ENCODE results near the gene ACAD11.
"Not testable (repeated sequence)": the region's sequence is repeated elsewhere in the genome, so short reads cannot be mapped to it uniquely, and the experiment has no call there.

ACAD11 gene

GRCh38 chr3:132616780-132617179 lies 42.8 kb downstream of the ACAD11 start:
- TF ChIP-seq TCF4 (CRISPR knock-in tag; IDR thresholded peaks at IDR 0.05; ENCODE audit: borderline replicate concordance) (peak; percentile 27; the same call in 1 of the 2 replicates), ISL1 (CRISPR knock-in tag; IDR thresholded peaks at IDR 0.05) (peak; percentile 59; the same call in 1 of the 2 replicates), TOX (CRISPR knock-in tag; IDR thresholded peaks at IDR 0.05; ENCODE audit: borderline replicate concordance) (no peak), RARB (CRISPR knock-in tag; IDR thresholded peaks at IDR 0.05) (no peak)
- no peak for ATAC-seq

- TF ChIP-seq TCF4 (CRISPR knock-in tag; IDR thresholded peaks at IDR 0.05; ENCODE audit: borderline replicate concordance) (no peak), ZC3H10 (CRISPR knock-in tag; IDR thresholded peaks at IDR 0.05) (no peak), PATZ1 (CRISPR knock-in tag; IDR thresholded peaks at IDR 0.05; ENCODE audit: borderline replicate concordance) (no peak), TOX (CRISPR knock-in tag; IDR thresholded peaks at IDR 0.05; ENCODE audit: borderline replicate concordance) (no peak), SNAI2 (CRISPR knock-in tag; IDR thresholded peaks at IDR 0.05) (no peak), ZFP30 (CRISPR knock-in tag; IDR thresholded peaks at IDR 0.05) (no peak), BACH2 (CRISPR knock-in tag; IDR thresholded peaks at IDR 0.05; ENCODE audit: borderline replicate concordance) (no peak)
- TF ChIP-seq, protein P1, sequence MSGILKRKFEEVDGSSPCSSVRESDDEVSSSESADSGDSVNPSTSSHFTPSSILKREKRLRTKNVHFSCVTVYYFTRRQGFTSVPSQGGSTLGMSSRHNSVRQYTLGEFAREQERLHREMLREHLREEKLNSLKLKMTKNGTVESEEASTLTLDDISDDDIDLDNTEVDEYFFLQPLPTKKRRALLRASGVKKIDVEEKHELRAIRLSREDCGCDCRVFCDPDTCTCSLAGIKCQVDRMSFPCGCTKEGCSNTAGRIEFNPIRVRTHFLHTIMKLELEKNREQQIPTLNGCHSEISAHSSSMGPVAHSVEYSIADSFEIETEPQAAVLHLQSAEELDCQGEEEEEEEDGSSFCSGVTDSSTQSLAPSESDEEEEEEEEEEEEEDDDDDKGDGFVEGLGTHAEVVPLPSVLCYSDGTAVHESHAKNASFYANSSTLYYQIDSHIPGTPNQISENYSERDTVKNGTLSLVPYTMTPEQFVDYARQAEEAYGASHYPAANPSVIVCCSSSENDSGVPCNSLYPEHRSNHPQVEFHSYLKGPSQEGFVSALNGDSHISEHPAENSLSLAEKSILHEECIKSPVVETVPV (CRISPR knock-in tag; IDR thresholded peaks at IDR 0.05), result no peak
- no peak for ATAC-seq
These were observed 43.7 kb downstream of the ACAD11 start for GRCh38 chr3:132615881-132616280.

DNA sequence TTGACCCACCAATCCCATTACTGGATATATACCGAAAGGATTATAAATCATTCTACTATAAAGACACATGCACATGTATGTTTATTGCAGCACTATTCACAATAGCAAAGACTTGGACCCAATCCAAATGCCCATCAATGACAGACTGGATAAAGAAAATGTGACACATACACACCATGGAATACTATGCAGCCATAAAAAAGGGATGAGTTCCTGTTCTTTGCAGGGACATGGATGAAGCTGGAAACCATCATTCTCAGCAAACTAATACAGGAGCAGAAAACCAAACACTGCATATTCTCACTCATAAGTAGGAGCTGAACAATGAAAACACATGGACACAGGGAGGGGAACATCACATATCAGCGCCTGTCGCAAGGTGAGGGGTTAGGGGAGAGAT lies 44.3 kb downstream of the ACAD11 start:
- ATAC-seq, result not testable (repeated sequence)

DNA sequence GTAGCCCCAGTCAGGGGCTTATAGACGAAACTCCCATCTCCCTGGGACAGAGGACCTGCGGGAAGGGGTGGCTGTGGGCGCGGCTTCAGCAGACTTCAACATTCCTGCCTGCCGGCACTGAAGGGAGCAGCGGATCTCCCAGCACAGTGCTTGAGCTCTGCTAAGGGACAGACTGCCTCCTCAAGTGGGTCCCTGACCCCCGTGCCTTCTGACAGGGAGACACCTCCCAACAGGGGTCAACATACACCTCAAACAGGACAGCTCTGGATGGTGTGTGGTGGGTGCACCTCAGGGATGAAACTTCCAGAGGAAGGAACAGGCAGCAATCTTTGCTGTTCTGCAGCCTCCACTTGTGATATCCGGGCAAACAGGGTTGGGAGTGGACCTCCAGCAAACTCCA lies 53.0 kb downstream of the ACAD11 start:
- not testable (repeated sequence) for ATAC-seq

GRCh38 chr3:132606085-132606484 lies 53.5 kb downstream of the ACAD11 start:
- TF ChIP-seq ISL1 (CRISPR knock-in tag; IDR thresholded peaks at IDR 0.05) (peak; percentile 75), ZNF565 (CRISPR knock-in tag; conservative IDR thresholded peaks at IDR 0.05; ENCODE audit: low read depth) (no peak)
- ATAC-seq, result peak; percentile 86

GRCh38 chr3:132605374-132605792 lies 54.2 kb downstream of the ACAD11 start:
- ATAC-seq, result peak; percentile 84
- peak; percentile 54; the same call in 1 of the 2 replicates for TF ChIP-seq ZC3H10 (CRISPR knock-in tag; IDR thresholded peaks at IDR 0.05)
- TF ChIP-seq TOX (CRISPR knock-in tag; IDR thresholded peaks at IDR 0.05; ENCODE audit: borderline replicate concordance), result peak; percentile 81; the same call in 1 of the 2 replicates
- TF ChIP-seq ZFP3 (CRISPR knock-in tag; IDR thresholded peaks at IDR 0.05), result no peak
- no peak for TF ChIP-seq PATZ1 (CRISPR knock-in tag; IDR thresholded peaks at IDR 0.05; ENCODE audit: borderline replicate concordance)
- no peak for TF ChIP-seq ZFP30 (CRISPR knock-in tag; IDR thresholded peaks at IDR 0.05)
- no peak for TF ChIP-seq OSR1 (CRISPR knock-in tag; IDR thresholded peaks at IDR 0.05)
- TF ChIP-seq ISL1 (CRISPR knock-in tag; IDR thresholded peaks at IDR 0.05), result peak; percentile 88

GRCh38 chr3:132600614-132601013 lies 59.0 kb downstream of the ACAD11 start:
- ATAC-seq, result peak; percentile 89

- TF ChIP-seq OSR1 (CRISPR knock-in tag; IDR thresholded peaks at IDR 0.05) (no peak), ZNF565 (CRISPR knock-in tag; conservative IDR thresholded peaks at IDR 0.05; ENCODE audit: low read depth) (no peak), ZFP30 (CRISPR knock-in tag; IDR thresholded peaks at IDR 0.05) (no peak), ARNTL (CRISPR knock-in tag; IDR thresholded peaks at IDR 0.05; ENCODE audit: borderline replicate concordance, low read depth) (no peak)
- TF ChIP-seq, protein P1 (CRISPR knock-in tag; IDR thresholded peaks at IDR 0.05), result no peak
- TF ChIP-seq, protein P2, sequence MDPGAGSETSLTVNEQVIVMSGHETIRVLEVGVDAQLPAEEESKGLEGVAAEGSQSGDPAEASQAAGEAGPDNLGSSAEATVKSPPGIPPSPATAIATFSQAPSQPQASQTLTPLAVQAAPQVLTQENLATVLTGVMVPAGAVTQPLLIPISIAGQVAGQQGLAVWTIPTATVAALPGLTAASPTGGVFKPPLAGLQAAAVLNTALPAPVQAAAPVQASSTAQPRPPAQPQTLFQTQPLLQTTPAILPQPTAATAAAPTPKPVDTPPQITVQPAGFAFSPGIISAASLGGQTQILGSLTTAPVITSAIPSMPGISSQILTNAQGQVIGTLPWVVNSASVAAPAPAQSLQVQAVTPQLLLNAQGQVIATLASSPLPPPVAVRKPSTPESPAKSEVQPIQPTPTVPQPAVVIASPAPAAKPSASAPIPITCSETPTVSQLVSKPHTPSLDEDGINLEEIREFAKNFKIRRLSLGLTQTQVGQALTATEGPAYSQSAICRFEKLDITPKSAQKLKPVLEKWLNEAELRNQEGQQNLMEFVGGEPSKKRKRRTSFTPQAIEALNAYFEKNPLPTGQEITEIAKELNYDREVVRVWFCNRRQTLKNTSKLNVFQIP (CRISPR knock-in tag; IDR thresholded peaks at IDR 0.05; ENCODE audit: borderline replicate concordance, low read depth), result no peak
- no peak for ATAC-seq
These were observed 61.4 kb downstream of the ACAD11 start for GRCh38 chr3:132598181-132598580.

All from SK-N-SH treated with all-trans-retinoic acid at 6 μM for 48 hours (cell line).